GM19328 (cell line): ENCODE measurements around the gene MT4.

ENCODE experiments used
- ATAC-seq: cut with Tn5 transposase; IDR thresholded peaks from one replicate; pipeline ENCODE4 v1.9.1; 2021; ENCODE audit warnings: mild to moderate bottlenecking, moderate library complexity; ENCODE audit not compliant: unreplicated experiment

Gene MT4

GRCh38 chr16:56618138-56618537 is 53.3 kb downstream of the MT4 start:
- ATAC-seq = no peak
